ENCODE measurements around the gene GRIN2A. TPM values are rescaled to one million over a fixed set of nuclear protein-coding genes. Genes with fewer than 3 reads are reported as not detected.

Gene GRIN2A
- total and polyA plus RNA-seq, 2 donors (not counting 3 experiments of a cell fraction or from before 2014, with no cell fraction given), result not detected

DNA sequence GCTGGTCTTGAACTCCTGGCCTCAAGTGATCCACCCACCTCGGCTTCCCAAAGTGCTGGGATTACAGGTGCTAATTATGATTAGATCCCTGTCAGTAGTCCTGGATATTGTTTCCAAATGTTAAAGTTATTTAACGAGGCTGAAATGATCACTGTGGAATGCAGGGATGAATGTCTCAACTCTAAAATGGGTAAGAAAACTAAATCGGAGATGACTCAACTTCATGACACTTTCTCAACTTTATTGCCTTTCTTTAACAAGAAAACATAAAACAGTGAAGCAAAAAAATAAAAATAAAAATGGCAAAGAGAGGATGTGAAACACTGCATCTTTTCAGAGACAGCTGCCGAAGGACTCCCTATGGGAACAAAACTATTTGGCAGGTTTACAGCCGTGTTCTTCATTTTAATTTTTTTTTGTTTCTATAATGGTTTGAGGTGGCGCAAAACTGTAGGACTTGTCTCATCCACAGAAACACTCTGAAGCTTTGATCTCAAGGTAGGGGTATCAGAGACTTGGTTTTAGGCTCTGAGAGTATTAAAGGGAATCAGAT is 382.0 kb downstream of the GRIN2A start:
- dilution Hi-C loops (cut with MboI; ENCODE audit: extremely low pct_ligation_motif_present, low sequenced_read_pairs), result no loop called here

More for the DNA sequence above, 382.0 kb downstream of the GRIN2A start:
- TF ChIP-seq POLR2A (IDR thresholded peaks at IDR 0.05; ENCODE audit: low read depth, low read length), result no peak
- no peak for TF ChIP-seq EZH2 (IDR thresholded peaks at IDR 0.05; ENCODE audit: borderline replicate concordance, low read depth, low read length, severe bottlenecking)
- TF ChIP-seq GATA2 (IDR thresholded peaks at IDR 0.05; ENCODE audit: insufficient read depth, insufficient read length, low read depth, low read length), result no peak
- no peak for TF ChIP-seq POLR2AphosphoS5 (IDR thresholded peaks at IDR 0.05; ENCODE audit: insufficient read depth, low read depth, low read length)
- TF ChIP-seq, protein P1, sequence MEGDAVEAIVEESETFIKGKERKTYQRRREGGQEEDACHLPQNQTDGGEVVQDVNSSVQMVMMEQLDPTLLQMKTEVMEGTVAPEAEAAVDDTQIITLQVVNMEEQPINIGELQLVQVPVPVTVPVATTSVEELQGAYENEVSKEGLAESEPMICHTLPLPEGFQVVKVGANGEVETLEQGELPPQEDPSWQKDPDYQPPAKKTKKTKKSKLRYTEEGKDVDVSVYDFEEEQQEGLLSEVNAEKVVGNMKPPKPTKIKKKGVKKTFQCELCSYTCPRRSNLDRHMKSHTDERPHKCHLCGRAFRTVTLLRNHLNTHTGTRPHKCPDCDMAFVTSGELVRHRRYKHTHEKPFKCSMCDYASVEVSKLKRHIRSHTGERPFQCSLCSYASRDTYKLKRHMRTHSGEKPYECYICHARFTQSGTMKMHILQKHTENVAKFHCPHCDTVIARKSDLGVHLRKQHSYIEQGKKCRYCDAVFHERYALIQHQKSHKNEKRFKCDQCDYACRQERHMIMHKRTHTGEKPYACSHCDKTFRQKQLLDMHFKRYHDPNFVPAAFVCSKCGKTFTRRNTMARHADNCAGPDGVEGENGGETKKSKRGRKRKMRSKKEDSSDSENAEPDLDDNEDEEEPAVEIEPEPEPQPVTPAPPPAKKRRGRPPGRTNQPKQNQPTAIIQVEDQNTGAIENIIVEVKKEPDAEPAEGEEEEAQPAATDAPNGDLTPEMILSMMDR (IDR thresholded peaks at IDR 0.05; ENCODE audit: extremely low read depth in 1 of 2, insufficient read depth in 1 of 2, low read depth in 1 of 2, low read length in 2 of 2), result no peak
- TF ChIP-seq FOS (IDR thresholded peaks at IDR 0.05; ENCODE audit: borderline replicate concordance, insufficient read depth, low read length), result no peak
- no peak for TF ChIP-seq MYC (IDR thresholded peaks at IDR 0.05; ENCODE audit: low read depth, low read length)
- TF ChIP-seq, protein P2, sequence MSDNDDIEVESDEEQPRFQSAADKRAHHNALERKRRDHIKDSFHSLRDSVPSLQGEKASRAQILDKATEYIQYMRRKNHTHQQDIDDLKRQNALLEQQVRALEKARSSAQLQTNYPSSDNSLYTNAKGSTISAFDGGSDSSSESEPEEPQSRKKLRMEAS (IDR thresholded peaks at IDR 0.05; ENCODE audit: insufficient read depth, insufficient read length), result no peak
- TF ChIP-seq JUN (IDR thresholded peaks at IDR 0.05; ENCODE audit: borderline replicate concordance, insufficient read depth, insufficient read length, low read depth), result no peak
- POLR2A ChIA-PET, result no interaction called here
- no peak overlapping the region for H3K4me3 ChIP-seq (replicated peaks in 1 of 3; ENCODE audit: insufficient read depth in 1 of 3, low read depth in 1 of 3, low read length in 3 of 3)
- CTCF ChIA-PET, result no interaction called here
- H3K9ac ChIP-seq (replicated peaks; ENCODE audit: extremely low read depth, insufficient read depth, low read length), result no peak overlapping the region
- H3K79me2 ChIP-seq (ENCODE audit: control insufficient read depth, insufficient read depth, low read length), result no peaks in the 10 kb centered on the region
- H2AFZ ChIP-seq (ENCODE audit: low read depth, low read length), result no peak overlapping the region
- no peaks in the 10 kb centered on the region for H3K36me3 ChIP-seq (ENCODE audit: control insufficient read depth in 2 of 2, extremely low read depth in 1 of 2, insufficient read depth in 2 of 2, low read length in 2 of 2)
- DNase-seq (ENCODE audit: low read depth, low spot score) (no peak), FAIRE-seq (no peak)
- peaks cover 22% of the 10 kb centered on the region for H3K4me1 ChIP-seq (ENCODE audit: control insufficient read depth, extremely low read depth, insufficient read depth, low read length)
- H3K9me1 ChIP-seq (replicated peaks; ENCODE audit: control insufficient read depth, extremely low read depth, insufficient read depth, low read length), result no peaks in the 10 kb centered on the region
- H4K20me1 ChIP-seq (replicated peaks; ENCODE audit: control insufficient read depth, extremely low read depth, insufficient read depth, low read length), result no peaks in the 10 kb centered on the region
- no peak overlapping the region for H3K27ac ChIP-seq (ENCODE audit: insufficient read depth, low read depth, low read length)
- H3K9me3 ChIP-seq (replicated peaks; ENCODE audit: control insufficient read depth, insufficient read depth, low read length), result no peaks in the 10 kb centered on the region
- BruUV-seq (replicated peaks), result no TSS peak
- H3K27me3 ChIP-seq (ENCODE audit: control insufficient read depth in 2 of 2, insufficient read depth in 2 of 2, low read length in 2 of 2), result no peaks in the 10 kb centered on the region
- no peak overlapping the region for H3K4me2 ChIP-seq (ENCODE audit: insufficient read depth, low read length)
- intact Hi-C loops (cut with micrococcal nuclease), result no loop called here
